SK-N-SH treated with all-trans-retinoic acid at 6 μM for 48 hours (cell line): ENCODE results near the gene CASQ2.

Experiments used
- ARNTL ChIP-seq: fragments of 450-650 bp; formaldehyde crosslinking; IDR thresholded peaks from 2 replicates; pipeline ENCODE4 v1.5.0; 2020; ENCODE audit warnings: low read depth, mild to moderate bottlenecking, moderate library complexity, borderline replicate concordance
- CSDC2 ChIP-seq: fragments of 250-450 bp; sonication (Bioruptor Pico); IDR thresholded peaks from 2 replicates; pipeline ENCODE4 v1.5.0; 2020; ENCODE audit warnings: mild to moderate bottlenecking, moderate library complexity
- ESRRG ChIP-seq: fragments of 250-450 bp; sonication (Bioruptor Pico); IDR thresholded peaks from 2 replicates; pipeline ENCODE4 v1.6.1; 2021; ENCODE audit warnings: mild to moderate bottlenecking
- GLIS3 ChIP-seq: fragments of 250-450 bp; sonication (Bioruptor Pico); IDR thresholded peaks from 2 replicates; pipeline ENCODE4 v1.5.0; 2020; ENCODE audit warnings: mild to moderate bottlenecking, moderate library complexity
- OSR1 ChIP-seq: fragments of 250-450 bp; sonication (Bioruptor Pico); IDR thresholded peaks from 2 replicates; pipeline ENCODE4 v1.8.0; 2022; ENCODE audit warnings: moderate library complexity, mild to moderate bottlenecking, inconsistent platforms
- PATZ1 ChIP-seq: fragments of 250-450 bp; sonication (Bioruptor Pico); IDR thresholded peaks from 2 replicates; pipeline ENCODE4 v1.8.0; 2020; ENCODE audit warnings: mild to moderate bottlenecking, moderate library complexity, borderline replicate concordance
- RARB ChIP-seq: fragments of 250-450 bp; sonication (Bioruptor Pico); IDR thresholded peaks from 2 replicates; pipeline ENCODE4 v1.8.0; 2021; ENCODE audit warnings: mild to moderate bottlenecking, moderate library complexity
- TCF4 ChIP-seq: fragments of 250-450 bp; sonication (Bioruptor Pico); IDR thresholded peaks from 2 replicates; pipeline ENCODE4 v1.8.0; 2021; ENCODE audit warnings: mild to moderate bottlenecking, moderate library complexity, borderline replicate concordance
- ZC3H10 ChIP-seq: fragments of 250-450 bp; sonication (Bioruptor Pico); IDR thresholded peaks from 2 replicates; pipeline ENCODE4 v1.5.1; 2021; ENCODE audit warnings: mild to moderate bottlenecking, moderate library complexity
- ZFP3 ChIP-seq: fragments of 250-450 bp; sonication (Bioruptor Pico); IDR thresholded peaks from 2 replicates; pipeline ENCODE4 v1.5.0; 2020; ENCODE audit warnings: mild to moderate bottlenecking, moderate library complexity
- ZFP30 ChIP-seq: fragments of 450-650 bp; formaldehyde crosslinking; IDR thresholded peaks from 2 replicates; pipeline ENCODE4 v1.5.0; 2022; ENCODE audit warnings: mild to moderate bottlenecking, moderate library complexity
- ZNF70 ChIP-seq: fragments of 450-650 bp; formaldehyde crosslinking; IDR thresholded peaks from 2 replicates; pipeline ENCODE4 v1.5.0; 2020; ENCODE audit warnings: mild to moderate bottlenecking, moderate library complexity
- TF ChIP-seq, protein P1 (sequence below): fragments of 250-450 bp; sonication (Bioruptor Pico); IDR thresholded peaks from 2 replicates; pipeline ENCODE4 v1.5.1; 2020; ENCODE audit warnings: low read depth, mild to moderate bottlenecking, moderate library complexity

GRCh38 chr1:115783311-115783710 is 14.8 kb upstream of the CASQ2 start:
- TF ChIP-seq TCF4 (CRISPR knock-in tag) (no peak), ZNF70 (CRISPR knock-in tag) (no peak), PATZ1 (no peak), RARB (CRISPR knock-in tag) (no peak), ARNTL (CRISPR knock-in tag) (no peak), ZC3H10 (no peak), OSR1 (CRISPR knock-in tag) (no peak), CSDC2 (no peak), ESRRG (CRISPR knock-in tag) (no peak), ZFP3 (CRISPR knock-in tag) (no peak), GLIS3 (CRISPR knock-in tag) (no peak), ZFP30 (CRISPR knock-in tag) (no peak)
- TF ChIP-seq, protein P1, sequence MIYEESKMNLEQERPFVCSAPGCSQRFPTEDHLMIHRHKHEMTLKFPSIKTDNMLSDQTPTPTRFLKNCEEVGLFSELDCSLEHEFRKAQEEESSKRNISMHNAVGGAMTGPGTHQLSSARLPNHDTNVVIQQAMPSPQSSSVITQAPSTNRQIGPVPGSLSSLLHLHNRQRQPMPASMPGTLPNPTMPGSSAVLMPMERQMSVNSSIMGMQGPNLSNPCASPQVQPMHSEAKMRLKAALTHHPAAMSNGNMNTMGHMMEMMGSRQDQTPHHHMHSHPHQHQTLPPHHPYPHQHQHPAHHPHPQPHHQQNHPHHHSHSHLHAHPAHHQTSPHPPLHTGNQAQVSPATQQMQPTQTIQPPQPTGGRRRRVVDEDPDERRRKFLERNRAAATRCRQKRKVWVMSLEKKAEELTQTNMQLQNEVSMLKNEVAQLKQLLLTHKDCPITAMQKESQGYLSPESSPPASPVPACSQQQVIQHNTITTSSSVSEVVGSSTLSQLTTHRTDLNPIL (CRISPR knock-in tag), result no peak
